CD4-positive, alpha-beta T cell (primary cell): ENCODE results near the gene PCSK2. TPM values are rescaled to one million over a fixed set of nuclear protein-coding genes. Genes with fewer than 3 reads are reported as not detected.
"Not testable (repeated sequence)": the region's sequence is repeated elsewhere in the genome, so short reads cannot be mapped to it uniquely, and the experiment has no call there.

Source experiments
- ATAC-seq: fragments of 200-7000 bp; cut with Tn5 transposase; one replicate; pipeline ENCODE4 v1.10.0; 2022; ENCODE audit warnings: mild to moderate bottlenecking; ENCODE audit not compliant: poor library complexity
- CTCF ChIA-PET: fragments of 350-600 bp; sonication (Branson Sonifier 250); formaldehyde crosslinking; loops from one replicate; lab custom pipeline; 2021; ENCODE audit warnings: antibody characterized with exemption, inconsistent platforms; lab: Charles Lee
- POLR2A ChIA-PET: fragments of 350-600 bp; sonication (Branson Sonifier 250); formaldehyde crosslinking; loops from one replicate; lab custom pipeline; 2021; ENCODE audit warnings: antibody characterized with exemption, inconsistent platforms; lab: Charles Lee
- DNase-seq, 14 experiments: peaks; one replicate each; pipeline ENCODE4 v3.0.0-alpha.2; 2013 to 2020; ENCODE audit warnings: mixed read lengths in 2 of 14
- H3K27ac ChIP-seq, 2 donors: one replicate each; pipeline versions ENCODE4 v1.5.1 to v1.7.0; 2013; ENCODE audit warnings: low read length in 2 of 2, low read depth in 1 of 2, mild to moderate bottlenecking in 1 of 2
- H3K27me3 ChIP-seq, 2 experiments: 1 replicate in 1 of 2; 2 replicates in 1 of 2; pipeline versions ENCODE4 v1.6.1 to v1.7.0; 2013; ENCODE audit warnings: low read length in 2 of 2, control low read depth in 1 of 2, mild to moderate bottlenecking in 1 of 2, moderate library complexity in 1 of 2; ENCODE audit not compliant: insufficient read depth in 2 of 2, control insufficient read depth in 1 of 2
- H3K36me3 ChIP-seq: one replicate; pipeline ENCODE4 v1.6.1; 2013; ENCODE audit warnings: low read length, control low read depth; ENCODE audit not compliant: insufficient read depth
- H3K4me1 ChIP-seq: one replicate; pipeline ENCODE4 v1.6.1; 2013; ENCODE audit warnings: low read length, control low read depth; ENCODE audit not compliant: insufficient read depth
- H3K4me3 ChIP-seq: one replicate; pipeline ENCODE4 v1.5.1; 2013; ENCODE audit warnings: mild to moderate bottlenecking, low read length, moderate library complexity
- H3K9me3 ChIP-seq, 2 experiments: 1 replicate in 1 of 2; 2 replicates in 1 of 2; pipeline versions ENCODE4 v1.6.1 to v1.7.0; 2013; ENCODE audit warnings: low read length in 2 of 2, mild to moderate bottlenecking in 2 of 2, control low read depth in 1 of 2, moderate library complexity in 1 of 2; ENCODE audit not compliant: control insufficient read depth in 1 of 2, insufficient read depth in 1 of 2
- H3K27ac Mint-ChIP-seq: one replicate; pipeline ENCODE4 v1.8.0; 2020; ENCODE audit warnings: mixed read lengths
- H3K27me3 Mint-ChIP-seq: one replicate; pipeline ENCODE4 v1.8.0; 2021; ENCODE audit warnings: mixed read lengths
- H3K36me3 Mint-ChIP-seq: one replicate; pipeline ENCODE4 v1.8.0; 2021; ENCODE audit warnings: low read depth, mixed read lengths
- H3K4me1 Mint-ChIP-seq: one replicate; pipeline ENCODE4 v1.8.0; 2021; ENCODE audit warnings: low read depth, mixed read lengths
- H3K4me3 Mint-ChIP-seq: one replicate; pipeline ENCODE4 v1.8.0; 2020; ENCODE audit warnings: mild to moderate bottlenecking, mixed read lengths
- H3K9me3 Mint-ChIP-seq: one replicate; pipeline ENCODE4 v1.8.0; 2020; ENCODE audit warnings: mixed read lengths
- intact Hi-C, 2 experiments: fragments of 100-400 bp; cut with DNase I in 1 of 2; cut with micrococcal nuclease in 1 of 2; formaldehyde crosslinking; loops; one replicate each; pipeline versions ENCODE4 v1.15.1 to v1.9.0; 2023 to 2025; cut with DNase I, micrococcal nuclease
- total RNA-seq, 174 experiments: library from RNA in 2 of 174; stranded (reverse) in 2 of 174; gene quantifications; one replicate each; pipeline ENCODE4 v1.2.3 and lab custom pipeline; 2021 to 2026
- TF ChIP-seq, protein P1 (sequence below): fragments of 200-600 bp; IDR thresholded peaks from one replicate; pipeline ENCODE4 v1.8.0; 2022; ENCODE audit warnings: antibody characterized with exemption, mild to moderate bottlenecking

PCSK2 gene
- total RNA-seq, 2 experiments from 2014 or later = not detected

DNA sequence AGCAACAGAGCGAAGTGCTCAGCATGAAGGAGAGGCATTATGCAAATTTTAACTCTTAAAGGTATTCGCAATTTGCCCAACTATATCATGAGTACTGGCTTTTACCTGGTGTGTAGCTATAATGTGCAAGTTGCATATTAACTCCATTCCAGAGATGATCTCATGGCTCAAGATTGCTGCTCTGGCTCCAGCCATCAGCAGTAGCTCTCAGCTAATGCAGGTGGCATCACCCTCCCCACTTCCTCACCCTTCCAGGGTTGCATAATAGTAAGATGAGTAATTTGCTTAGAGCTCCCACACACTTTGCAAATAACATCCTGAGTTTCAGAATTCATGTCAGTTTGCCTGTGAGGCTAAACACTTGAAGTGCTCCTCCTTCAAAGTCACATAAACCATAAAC lies 15.9 kb upstream of the PCSK2 start:
- ATAC-seq (no peak), DNase-seq (no peak)
- Histone ChIP-seq H3K27me3 (no peaks in the 10 kb centered on the region), H3K27ac (no peak overlapping the region), H3K4me3 (no peak overlapping the region), H3K4me1 (no peaks in the 10 kb centered on the region), H3K36me3 (no peaks in the 10 kb centered on the region), H3K9me3 (no peaks in the 10 kb centered on the region)
- ChIA-PET POLR2A (no interaction called here), CTCF (interaction anchor here (0.6 kb wide), 1 partner anchor 621 kb away, joined by 4 read pairs; no protein-coding TSS in a partner anchor)
- Mint-ChIP-seq H3K4me3 (no peak overlapping the region), H3K27me3 (no peaks in the 10 kb centered on the region), H3K4me1 (no peaks in the 10 kb centered on the region), H3K36me3 (no peaks in the 10 kb centered on the region), H3K27ac (no peak overlapping the region), H3K9me3 (peaks cover 2% of the 10 kb centered on the region)
- TF ChIP-seq, protein P1, sequence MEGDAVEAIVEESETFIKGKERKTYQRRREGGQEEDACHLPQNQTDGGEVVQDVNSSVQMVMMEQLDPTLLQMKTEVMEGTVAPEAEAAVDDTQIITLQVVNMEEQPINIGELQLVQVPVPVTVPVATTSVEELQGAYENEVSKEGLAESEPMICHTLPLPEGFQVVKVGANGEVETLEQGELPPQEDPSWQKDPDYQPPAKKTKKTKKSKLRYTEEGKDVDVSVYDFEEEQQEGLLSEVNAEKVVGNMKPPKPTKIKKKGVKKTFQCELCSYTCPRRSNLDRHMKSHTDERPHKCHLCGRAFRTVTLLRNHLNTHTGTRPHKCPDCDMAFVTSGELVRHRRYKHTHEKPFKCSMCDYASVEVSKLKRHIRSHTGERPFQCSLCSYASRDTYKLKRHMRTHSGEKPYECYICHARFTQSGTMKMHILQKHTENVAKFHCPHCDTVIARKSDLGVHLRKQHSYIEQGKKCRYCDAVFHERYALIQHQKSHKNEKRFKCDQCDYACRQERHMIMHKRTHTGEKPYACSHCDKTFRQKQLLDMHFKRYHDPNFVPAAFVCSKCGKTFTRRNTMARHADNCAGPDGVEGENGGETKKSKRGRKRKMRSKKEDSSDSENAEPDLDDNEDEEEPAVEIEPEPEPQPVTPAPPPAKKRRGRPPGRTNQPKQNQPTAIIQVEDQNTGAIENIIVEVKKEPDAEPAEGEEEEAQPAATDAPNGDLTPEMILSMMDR = no peak
- intact Hi-C loops = no loop called here

DNA sequence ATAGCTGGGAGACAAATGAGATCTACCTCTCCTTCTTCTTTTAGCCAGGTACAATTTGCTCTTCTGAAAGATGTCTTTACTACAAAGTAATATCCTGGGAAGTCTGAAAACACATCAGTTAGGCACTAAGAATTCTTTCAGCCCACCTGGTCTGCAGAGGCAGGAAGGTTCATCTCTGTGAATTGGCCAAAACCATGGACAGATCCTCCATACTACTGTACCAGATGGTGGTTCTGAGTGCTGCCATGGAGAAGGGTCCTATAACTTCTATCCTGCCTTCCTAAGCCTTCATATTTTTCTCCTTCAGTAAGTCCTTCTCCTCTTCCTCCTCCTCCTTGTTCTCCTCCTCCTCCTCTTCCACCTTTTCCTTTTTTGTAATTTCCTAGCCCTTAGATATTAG lies 11.7 kb upstream of the PCSK2 start:
- Histone ChIP-seq H3K27ac (no peak overlapping the region), H3K9me3 (no peaks in the 10 kb centered on the region), H3K27me3 (no peaks in the 10 kb centered on the region), H3K36me3 (no peaks in the 10 kb centered on the region), H3K4me1 (no peaks in the 10 kb centered on the region), H3K4me3 (no peak overlapping the region)
- no peak for ATAC-seq
- Mint-ChIP-seq H3K36me3 (no peaks in the 10 kb centered on the region), H3K4me1 (no peaks in the 10 kb centered on the region), H3K4me3 (no peak overlapping the region), H3K27me3 (no peaks in the 10 kb centered on the region), H3K9me3 (peaks cover 2% of the 10 kb centered on the region), H3K27ac (no peak overlapping the region)
- intact Hi-C loops = no loop called here
- CTCF ChIA-PET = no interaction called here
- DNase-seq = no peak
- TF ChIP-seq, protein P1 = no peak
- POLR2A ChIA-PET = no interaction called here

DNA sequence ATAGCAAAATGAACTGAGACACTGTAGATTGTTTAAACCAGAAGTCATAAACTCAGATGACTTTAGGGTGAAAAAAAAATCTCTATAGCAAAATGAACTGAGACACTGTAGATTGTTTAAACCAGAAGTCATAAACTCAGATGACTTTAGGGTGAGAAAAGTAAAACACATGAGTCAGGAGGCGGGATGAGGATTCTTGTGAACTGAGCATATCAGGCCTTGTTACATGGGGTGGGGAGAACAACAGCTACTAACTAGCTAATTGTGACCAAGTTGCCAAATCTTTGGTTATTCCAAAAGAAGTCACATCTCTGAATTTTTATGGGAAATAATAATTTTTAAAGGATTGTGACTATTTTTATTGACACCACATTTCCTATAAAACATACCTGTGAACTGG lies 7.0 kb upstream of the PCSK2 start:
- CTCF ChIA-PET, POLR2A ChIA-PET, H3K9me3 ChIP-seq, H3K36me3 ChIP-seq, ATAC-seq, H3K4me3 ChIP-seq, H3K4me1 ChIP-seq, intact Hi-C loops, H3K4me3 Mint-ChIP-seq, DNase-seq, H3K9me3 Mint-ChIP-seq, H3K36me3 Mint-ChIP-seq, H3K27ac ChIP-seq, H3K27ac Mint-ChIP-seq, H3K4me1 Mint-ChIP-seq: not testable (repeated sequence)
- peaks cover 24% of the 10 kb centered on the region for H3K27me3 Mint-ChIP-seq
- peaks cover under 1 to 12% of the 10 kb centered on the region in 2 experiments for H3K27me3 ChIP-seq

DNA sequence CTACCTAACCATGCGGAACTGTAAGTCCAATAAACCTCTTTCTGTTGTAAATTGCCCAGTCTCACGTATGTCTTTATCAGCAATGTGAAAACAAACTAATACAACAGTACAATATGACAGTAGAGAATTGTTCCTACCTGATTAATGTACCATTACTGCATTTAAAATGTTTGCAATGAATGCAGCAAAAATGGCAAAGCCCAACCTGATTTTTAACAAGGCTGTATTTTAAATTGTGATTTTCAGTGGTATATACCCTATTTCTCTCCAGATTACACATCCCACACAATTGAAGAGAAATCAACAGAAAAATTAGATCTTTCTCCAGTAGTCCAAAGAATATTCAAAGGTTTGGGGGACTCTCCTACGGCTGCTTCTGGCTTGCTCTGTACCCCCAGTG lies 3.3 kb upstream of the PCSK2 start:
- intact Hi-C loops = no loop called here
- ATAC-seq (no peak), DNase-seq (no peak)
- H3K27me3 Mint-ChIP-seq = peaks cover 60% of the 10 kb centered on the region
- Histone ChIP-seq H3K27me3 (peaks cover 30 to 43% of the 10 kb centered on the region in 2 experiments), H3K4me1 (no peaks in the 10 kb centered on the region), H3K27ac (no peak overlapping the region), H3K9me3 (peaks cover 0 to 27% of the 10 kb centered on the region in 2 experiments), H3K4me3 (no peak overlapping the region), H3K36me3 (no peaks in the 10 kb centered on the region)
- TF ChIP-seq, protein P1 = no peak
- peaks cover 4% of the 10 kb centered on the region for H3K4me1 Mint-ChIP-seq
- CTCF ChIA-PET = no interaction called here
- H3K4me3 Mint-ChIP-seq = no peak overlapping the region
- H3K9me3 Mint-ChIP-seq = no peaks in the 10 kb centered on the region
- POLR2A ChIA-PET = no interaction called here
- no peak overlapping the region for H3K27ac Mint-ChIP-seq
- H3K36me3 Mint-ChIP-seq = no peaks in the 10 kb centered on the region
